Lower leg skin (tissue), 4 donors: Measurements from ENCODE around the gene JADE3. TPM values are rescaled to one million over a fixed set of nuclear protein-coding genes. Genes with fewer than 3 reads are reported as not detected.

Source experiments
- DNase-seq, 2 donors: peaks; one replicate each; pipeline ENCODE4 v3.0.0-alpha.2; 2019; ENCODE audit warnings: low spot score in 2 of 2
- H3K4me3 ChIP-seq: fragments of 200-600 bp; sonication (generic); 2 replicates; pipeline ENCODE4 v1.5.1; 2017; ENCODE audit warnings: mild to moderate bottlenecking, low read depth; ENCODE audit not compliant: poor library complexity, severe bottlenecking
- POLR2A ChIP-seq, 2 donors: fragments of 450-650 bp; IDR thresholded peaks; one replicate each; pipeline ENCODE4 v1.6.1; 2016 to 2017; ENCODE audit warnings: antibody characterized with exemption in 2 of 2, mild to moderate bottlenecking in 1 of 2, moderate library complexity in 1 of 2
- WGBS, 2 donors: methylation state at CpG; one replicate each; pipeline ENCODE4 v1.1.5; 2018; 5-methylcytosine and 5-hydroxymethylcytosine counted together
- intact Hi-C: fragments of 100-400 bp; cut with DNase I; formaldehyde crosslinking; loops from one replicate; pipeline ENCODE4 v1.15.0; 2023; ENCODE audit warnings: low total_unique reads
- total RNA-seq, 4 donors: library from RNA; depleted of rRNA; stranded (reverse); fragments of >200 nt; gene quantifications; one replicate each; pipeline ENCODE4 v1.1.0, GENCODE V29; 2016

JADE3 gene
- total RNA-seq, 4 donors from 2014 or later = 3.6 to 5.7 (median 3.9) TPM

- WGBS, 2 donors = 78 to 86% methylated on average over 4 of the region's 4 CpGs
- peak in 1 of 2 donors; percentile 56 for DNase-seq
- H3K4me3 ChIP-seq = no peak overlapping the region
- intact Hi-C loops = no loop called here
- TF ChIP-seq POLR2A (IDR thresholded peaks at IDR 0.05) = no peak
Observed at GRCh38 chrX:47101206-47101605, 189.0 kb downstream of the JADE3 start.

Other genes with a start within 250 kb of the JADE3 start
- 1 to 10 TPM; 3.6 to 10.0 (median 6.8) TPM for gene SLC9A7, start 153.3 kb upstream of the JADE3 start, total RNA-seq
- gene RP2, start 75.4 kb upstream of the JADE3 start, total RNA-seq = 1 to 10 TPM; 3.2 to 7.1 (median 5.7) TPM
- 1 to 10 TPM in 1 of 4 donors, under 1 TPM in 2, not detected in 1; 0.53 to 1.4 (median 0.71) TPM for gene RGN, start 166.0 kb downstream of the JADE3 start, total RNA-seq
- 10 to 100 TPM; 52.8 to 75.6 (median 65.9) TPM for gene NDUFB11, start 232.3 kb downstream of the JADE3 start, total RNA-seq
- gene RBM10, start 232.8 kb downstream of the JADE3 start, total RNA-seq = 10 to 100 TPM; 22.2 to 35.4 (median 31.2) TPM